ENCODE data around the gene SNN. TPM values are rescaled to one million over a fixed set of nuclear protein-coding genes. Genes with fewer than 3 reads are reported as not detected.

The SNN gene
- total RNA-seq: 30.0 and 48.4 TPM in 2 replicates

DNA sequence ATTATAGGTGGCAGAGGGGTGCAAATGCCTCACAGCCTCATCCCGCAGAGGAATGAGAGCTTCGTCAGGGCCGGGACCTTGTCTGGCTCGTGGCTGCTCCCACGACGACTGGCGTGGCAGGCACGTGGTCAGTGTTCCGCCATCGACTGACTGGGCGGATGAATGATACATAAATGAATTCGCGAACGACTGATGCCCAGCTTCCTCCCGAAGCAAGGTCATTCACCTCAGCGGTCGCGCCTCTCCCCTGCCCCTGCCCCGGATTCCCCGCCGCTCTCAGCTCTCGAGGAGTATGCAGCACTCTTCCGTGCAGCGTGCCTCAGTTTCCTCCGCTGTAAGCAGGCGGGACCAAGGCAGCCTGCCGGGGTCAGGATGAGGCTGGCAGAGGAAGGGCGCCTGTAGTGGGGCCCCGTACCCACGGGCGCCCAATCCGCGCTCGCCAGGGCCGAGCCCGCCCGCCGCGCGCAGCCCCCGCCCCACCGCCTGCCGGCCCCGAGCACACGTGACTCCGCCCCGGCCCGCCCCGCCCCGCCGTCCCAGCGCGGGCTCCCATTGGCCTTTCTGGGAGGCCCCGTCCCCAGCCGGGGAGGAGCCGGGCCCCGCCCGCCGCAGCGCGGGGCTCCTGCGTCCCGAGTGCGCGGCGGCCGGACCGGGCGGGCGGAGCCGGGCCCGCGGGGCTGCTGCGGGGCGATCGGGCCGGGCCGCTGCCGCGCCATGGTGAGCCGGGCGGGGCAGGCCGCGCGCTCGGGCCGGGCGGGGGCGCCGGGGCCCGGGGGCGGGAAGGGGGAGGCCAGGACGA, at the start of gene SNN:
Gene SNN (plus strand): TSS at position 632 of the 799 bp plus-strand sequence. CDS start 7,605 bp downstream, outside the sequence.
- DNase-seq (ENCODE audit: extremely low read depth, low read depth, low spot score): no peak

DNA sequence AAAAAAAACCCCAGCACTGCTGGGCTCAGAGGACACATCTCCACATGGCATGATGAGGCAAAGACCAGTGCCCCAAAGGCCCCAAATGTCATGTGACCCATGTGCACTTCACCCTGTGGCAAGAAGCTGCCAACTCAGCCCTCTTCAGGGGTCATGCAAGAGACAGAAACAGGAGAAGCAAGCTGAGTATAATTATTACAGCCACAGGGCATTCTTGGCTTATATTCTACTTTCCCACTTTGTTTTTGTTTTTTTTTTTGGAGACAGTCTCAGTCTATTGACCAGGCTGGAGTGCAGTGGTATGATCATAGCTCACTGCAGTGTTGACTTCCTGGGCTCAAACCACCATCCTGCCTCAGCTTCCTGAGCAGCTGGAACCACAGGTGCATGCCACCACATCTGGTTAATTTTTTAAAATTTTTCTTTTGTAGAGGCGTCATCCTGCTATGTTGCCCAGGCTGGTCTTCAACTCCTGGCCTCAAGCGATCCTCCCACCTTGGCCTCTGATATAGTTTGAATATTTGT, 48.9 kb upstream of the SNN start:
- no peak for DNase-seq (ENCODE audit: extremely low read depth, low read depth, low spot score)

DNA sequence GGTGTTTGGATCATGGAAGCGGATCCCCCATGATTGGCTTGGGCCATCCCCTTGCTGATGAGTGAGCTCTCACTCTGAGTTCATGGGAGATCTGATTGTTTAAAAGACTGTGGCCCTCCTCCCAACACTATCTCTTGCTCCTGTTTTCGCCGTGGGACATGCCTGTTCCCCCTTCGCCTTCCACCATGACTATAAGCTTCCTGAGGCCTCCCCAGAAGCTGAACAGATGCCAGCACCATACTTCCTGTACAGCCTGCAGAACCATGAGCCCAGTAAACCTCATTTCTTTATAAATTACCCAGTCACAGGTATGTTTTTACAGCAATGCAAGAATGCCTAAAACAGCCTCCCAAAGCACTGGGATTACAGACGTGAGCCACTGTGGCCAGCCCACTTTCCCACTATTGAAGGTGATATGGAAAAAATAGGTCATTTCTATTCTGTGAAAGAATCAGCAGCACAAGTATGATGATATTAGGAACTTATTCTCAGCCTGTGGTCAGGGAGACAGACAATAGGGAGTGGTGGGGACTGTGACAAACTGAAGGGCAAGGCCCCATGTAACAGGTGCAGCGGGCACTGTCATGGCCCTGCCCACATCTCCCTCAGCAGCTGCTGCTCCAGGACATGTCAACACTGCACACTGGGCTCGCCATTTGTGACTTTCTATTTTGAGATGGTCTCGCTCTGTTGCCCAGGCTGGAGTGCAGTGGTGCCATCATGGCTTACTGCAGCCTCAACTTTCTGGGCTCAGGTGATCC, 47.8 kb upstream of the SNN start:
- no peak for DNase-seq (ENCODE audit: extremely low read depth, low read depth, low spot score)

DNA sequence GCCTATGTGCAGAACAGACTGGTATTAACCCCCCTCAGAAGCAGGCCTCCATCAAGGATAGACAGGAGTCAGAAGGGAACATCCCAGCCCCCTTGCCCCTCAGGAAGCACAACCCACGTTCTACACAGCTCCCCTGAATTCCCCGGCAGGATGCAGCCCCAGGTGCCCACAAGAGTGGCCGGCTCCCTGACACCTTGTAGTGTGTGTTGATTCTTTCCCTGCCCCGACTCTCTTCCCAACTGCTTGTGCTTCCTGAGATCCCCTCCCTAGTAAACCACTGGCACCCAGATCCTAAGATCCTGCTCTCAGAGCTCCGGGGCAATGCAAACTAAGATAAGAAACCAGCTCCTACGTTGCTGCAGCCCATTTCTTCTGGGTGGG, 46.7 kb upstream of the SNN start:
- no peak for DNase-seq (ENCODE audit: extremely low read depth, low read depth, low spot score)

DNA sequence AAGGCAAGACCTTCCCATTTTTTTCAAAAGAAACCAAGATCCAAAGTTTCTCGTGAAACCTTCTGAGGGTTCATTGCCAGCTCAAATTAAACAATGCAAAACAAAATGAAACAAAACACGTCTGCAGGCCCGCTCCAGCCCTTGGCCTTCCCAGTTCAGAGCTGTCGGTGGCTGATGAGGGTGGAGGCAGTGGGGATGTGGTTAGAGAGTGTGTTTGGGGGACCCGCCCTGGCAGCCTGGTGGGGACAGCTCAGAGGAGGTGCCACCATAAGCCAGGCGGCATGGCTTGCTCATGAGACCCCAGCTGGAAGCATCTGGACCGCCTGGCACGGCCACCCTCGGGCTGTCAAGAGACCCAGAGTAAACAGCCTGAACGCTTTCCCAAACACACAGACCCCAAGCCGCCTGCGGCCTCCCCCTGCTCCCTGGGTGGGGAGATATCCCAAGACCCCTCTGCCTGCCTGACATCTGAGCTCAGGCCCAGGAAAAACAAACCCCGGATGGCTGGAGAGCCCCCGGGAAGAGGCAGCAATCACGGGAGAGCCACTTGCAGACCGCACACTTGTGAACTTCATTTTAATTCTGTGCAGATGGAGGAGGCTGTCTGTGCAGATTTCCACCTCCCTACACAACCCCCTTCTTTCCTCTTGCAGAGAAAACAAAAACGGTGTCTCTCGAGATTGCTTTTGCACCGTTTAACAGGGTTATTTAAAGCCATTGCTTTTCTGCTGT, 46.2 kb upstream of the SNN start:
- DNase-seq (ENCODE audit: extremely low read depth, low read depth, low spot score): no peak

DNA sequence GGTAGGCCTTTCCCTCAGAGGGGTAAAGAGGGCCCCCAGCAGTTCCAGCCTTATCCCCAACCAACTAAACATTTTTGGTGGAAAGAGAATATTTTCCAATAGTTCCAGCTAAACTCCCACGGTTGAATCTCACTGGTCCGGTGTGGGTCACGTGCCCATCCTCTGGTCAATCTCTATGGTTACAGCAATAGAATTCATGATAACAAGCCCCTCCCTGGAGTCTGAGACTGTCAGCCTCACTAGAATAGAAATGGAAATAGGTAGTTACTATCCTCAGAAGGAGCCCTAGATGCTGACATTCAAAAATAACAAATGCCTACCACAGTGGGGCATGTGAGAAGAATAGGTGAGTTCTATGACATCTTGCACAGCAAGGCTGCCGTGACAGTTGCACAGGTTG, 44.0 kb upstream of the SNN start:
- DNase-seq (ENCODE audit: extremely low read depth, low read depth, low spot score): no peak

DNA sequence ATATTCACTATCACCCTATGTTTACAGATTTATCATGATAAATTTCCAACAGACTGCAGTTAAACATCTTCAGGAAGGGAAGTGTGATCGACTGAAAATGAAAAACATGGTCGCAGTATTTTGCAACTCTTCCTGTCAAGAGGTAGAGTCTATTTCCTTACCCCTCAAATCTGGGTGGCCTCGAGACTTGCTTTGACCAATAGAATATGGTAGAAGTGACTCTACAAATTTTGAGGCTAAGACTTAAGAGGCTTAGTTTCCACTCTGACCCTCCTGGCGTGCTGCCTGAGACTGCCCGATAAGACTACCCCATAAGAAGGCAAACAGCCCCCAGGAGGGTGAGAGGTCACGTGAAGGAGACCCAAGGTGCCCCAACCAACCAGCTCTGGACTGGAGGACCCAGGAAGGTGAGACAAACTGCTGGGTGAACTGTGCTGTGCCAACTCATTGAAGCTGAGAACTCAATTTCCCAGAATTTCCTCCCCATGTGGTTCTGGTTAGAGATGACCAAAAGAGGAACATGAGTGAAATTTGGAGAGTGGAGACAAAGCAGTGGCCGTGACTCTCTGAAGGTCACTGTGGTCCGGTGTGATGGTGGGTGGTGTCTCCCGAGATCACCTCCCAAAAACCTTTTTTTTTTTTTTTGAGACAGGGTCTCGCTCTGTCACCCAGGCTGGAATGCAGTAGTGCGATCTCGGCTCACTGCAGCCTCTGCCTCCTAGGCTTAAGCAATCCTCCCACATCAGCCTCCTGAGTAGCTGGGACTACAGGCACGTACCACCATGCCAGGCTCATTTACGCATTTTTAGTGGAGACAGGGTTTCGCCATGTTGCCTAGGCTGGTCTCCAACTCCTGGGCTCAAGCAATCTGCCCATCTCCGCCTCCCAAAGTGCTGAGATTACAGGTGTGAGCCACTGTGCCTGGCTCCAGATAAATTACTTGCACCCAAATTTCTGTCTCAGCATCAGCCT, 43.3 kb upstream of the SNN start:
- no peak for DNase-seq (ENCODE audit: extremely low read depth, low read depth, low spot score)

DNA sequence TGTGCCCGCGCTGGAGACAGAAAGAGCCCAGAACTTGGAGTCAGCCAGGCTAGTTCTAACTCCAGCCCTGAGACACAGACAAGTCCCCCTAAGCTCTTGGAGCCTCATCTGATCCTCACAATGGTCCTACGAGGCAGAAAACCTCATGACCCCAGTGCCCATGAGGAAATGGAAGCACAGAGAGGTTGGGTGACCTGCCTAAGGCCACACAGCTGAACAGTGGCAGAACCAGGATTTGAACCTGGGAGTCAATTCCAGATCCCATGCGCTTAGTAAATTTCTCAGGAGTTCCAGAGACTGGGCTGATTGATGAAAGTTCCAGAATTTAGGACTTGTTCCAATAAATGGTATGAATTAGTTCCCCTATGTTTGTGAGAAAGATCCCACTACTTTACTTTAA, 42.5 kb upstream of the SNN start:
- DNase-seq (ENCODE audit: extremely low read depth, low read depth, low spot score): no peak

DNA sequence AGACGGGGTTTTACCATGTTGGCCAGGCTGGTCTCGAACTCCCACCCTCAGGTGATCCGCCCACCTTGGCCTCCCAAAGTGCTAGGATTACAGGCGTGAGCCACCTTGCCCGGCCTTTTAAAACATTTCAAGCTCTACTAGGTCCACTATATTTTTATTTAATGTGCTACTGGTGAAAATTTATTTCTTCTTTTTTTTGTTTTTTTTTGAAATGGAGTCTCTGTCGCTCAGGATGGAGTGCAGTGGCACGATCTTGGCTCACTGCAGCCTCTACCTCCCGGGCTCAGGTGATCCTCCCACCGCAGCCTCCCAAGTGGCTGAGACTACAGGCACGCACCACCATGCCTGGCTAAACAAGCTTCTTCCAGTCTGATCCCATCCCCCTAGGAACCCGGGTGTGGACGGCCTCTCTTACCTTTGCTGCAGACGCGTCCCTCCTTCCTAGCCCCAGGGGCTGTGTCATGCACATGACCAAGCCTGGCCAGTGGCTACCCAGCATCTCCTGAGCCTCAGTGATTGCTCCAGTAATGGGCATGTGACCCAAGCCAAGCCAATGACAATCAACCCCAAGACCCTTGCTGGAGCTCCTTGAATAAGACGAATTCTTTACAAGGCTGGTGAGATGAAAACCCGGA, 41.5 kb upstream of the SNN start:
- DNase-seq (ENCODE audit: extremely low read depth, low read depth, low spot score): no peak

DNA sequence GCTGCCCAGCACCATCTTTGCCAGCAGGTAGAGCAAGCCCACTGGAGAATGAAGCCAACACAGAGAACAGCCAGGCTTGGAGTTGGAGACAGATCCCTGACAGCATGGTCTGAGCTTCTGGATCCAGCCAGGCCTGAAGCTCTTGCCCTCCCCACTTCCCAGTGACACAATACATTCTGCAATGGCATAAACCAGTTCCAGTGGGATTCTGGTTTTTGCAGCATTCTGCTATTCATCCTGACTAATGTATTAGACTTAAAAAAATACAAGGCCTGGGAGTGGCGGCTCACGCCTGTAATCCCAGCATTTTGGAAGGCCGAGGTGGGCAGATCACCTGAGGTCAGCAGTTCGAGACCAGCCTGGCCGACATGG, 41.0 kb upstream of the SNN start:
- DNase-seq (ENCODE audit: extremely low read depth, low read depth, low spot score): no peak

DNA sequence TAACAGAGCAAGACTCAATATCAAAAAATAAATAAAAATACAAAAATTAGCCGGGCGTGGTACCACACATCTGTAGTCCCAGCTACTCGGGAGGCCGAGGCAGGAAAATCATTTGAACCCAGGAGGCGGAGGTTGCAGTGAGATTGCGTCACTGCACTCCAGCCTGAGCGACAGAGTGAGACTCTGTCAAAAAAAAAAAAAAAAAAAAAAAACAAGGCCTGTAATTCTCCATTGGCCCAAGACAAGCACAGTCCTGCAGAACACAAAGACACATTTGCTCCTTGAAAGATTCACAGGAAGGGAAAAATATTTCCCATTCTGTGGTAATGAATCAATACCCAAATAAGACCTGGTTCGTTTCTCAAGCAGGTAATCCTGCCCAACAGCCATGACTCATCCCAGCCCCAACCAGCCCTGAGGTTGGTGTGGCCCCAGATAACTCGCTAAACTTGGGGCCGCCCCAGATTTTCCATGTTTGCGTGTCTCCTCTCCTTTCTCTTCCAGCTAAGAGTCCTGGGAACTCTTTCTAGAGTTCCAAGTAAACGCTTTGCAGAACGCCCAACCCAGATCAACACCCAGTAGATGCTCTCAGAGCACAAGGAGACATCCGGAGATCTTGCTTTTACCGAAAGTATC, 40.3 kb upstream of the SNN start:
- no peak for DNase-seq (ENCODE audit: extremely low read depth, low read depth, low spot score)

DNA sequence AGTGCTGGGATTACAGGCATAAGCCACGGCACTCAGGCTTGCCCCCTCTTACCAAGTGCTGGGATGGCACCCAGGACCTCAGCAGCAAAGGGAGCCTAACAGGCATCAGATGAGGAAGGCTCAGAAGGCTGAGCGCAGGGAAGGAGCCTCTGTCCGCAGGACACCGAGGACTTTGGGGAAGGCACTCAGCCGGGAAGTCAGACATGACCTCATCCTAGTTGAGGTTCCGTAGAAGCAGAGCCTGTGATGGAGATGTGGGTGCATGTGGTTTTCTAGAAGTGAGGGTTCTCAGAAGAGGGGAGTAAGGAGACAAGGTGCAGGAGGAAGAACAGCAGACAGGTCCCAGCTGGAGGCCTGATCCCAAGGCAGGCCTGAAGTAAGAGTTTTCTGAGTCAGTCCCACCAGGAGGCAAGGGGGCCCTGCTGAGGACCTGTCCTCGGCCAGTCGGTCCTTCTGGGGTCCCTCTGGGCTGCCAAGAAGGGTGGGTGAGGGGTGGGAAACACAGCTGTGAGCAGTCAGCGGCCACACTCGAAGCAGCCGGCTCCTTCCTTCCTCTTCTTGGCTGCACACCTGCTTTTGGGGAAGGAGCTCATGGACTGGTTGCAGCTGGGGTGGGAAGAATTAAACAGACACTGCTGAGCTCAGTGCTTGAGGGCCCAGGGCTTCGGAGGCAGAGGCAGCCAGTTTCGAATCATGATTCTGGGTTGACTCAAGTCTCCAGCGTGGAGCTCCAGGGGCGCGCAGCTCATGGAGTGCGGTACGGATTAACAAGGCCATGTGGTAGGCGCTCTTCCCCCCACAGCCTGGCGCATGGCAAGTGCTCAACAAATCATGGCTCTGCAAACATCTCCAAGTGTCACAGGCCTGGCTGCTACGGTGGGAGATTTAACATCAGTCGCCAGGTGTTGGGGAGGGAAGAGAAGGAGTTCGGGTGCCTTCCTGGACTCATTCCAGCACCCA, 38.9 kb upstream of the SNN start:
- no peak for DNase-seq (ENCODE audit: extremely low read depth, low read depth, low spot score)

DNA sequence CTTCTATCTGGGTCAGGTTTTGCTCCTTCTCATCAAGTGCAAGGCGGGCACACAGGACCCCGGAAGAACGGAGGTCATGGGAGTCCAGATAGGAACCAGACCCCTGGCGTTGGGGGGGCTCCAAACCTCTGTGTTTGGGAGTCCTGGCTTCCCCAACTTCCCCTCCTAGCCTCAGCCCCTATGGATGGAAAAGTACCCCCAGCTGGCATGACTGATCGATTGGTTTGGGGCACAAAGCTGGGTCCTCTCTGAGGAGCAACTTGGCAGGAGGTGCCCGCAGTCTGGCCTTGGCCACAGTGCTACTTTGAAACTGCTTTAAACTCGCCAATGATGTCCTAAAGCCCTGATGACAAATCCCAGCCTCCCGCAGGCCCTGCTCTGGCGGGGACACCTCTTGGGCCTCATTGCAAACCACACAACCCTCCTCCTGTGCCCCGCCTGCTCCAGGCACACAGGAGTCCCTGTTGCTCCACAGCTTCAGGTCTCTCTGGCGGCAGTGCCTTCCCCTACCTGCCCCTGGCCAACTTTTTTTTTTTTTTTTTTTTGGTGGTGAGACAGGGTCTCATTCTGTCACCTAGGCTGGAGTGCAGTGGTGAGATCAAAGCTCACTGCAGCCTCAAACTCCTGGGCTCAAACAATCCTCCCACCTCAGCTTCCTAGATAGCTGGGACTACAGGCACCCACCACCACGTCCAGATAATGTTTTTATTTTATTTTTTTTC, 38.0 kb upstream of the SNN start:
- no peak for DNase-seq (ENCODE audit: extremely low read depth, low read depth, low spot score)

DNA sequence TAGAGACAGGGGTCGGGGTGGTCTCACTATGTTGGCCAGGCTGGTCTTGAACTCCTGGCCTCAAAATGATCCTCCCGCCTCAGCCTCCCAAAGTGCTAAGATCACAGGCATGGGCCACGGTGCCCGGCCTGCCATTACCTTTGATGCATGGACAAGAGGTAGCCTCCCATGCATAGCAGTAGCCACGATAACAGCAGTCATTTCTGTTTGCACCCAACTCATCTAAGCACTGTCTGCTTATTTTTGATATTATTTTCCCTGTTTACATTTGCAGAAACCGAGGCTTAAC, 37.5 kb upstream of the SNN start:
- no peak for DNase-seq (ENCODE audit: extremely low read depth, low read depth, low spot score)

DNA sequence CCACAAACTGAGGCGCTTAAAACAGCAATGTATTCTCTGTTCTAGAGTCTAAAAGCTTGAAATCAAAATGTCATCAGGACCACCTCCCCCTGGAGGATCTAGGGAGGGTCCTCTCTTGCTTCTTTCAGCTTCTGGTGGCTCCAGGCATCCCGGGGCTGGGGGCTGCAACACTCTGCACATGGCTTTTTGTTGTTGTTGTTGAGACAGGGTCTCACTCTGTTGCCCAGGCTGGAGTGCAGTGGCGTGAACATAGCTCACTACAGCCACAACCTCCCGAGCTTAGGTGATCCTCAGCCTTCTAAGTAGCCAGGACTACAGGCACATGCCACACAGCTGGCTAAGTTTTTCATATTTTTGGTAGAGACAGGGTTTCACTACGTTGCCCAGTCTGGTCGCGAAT, 37.0 kb upstream of the SNN start:
- no peak for DNase-seq (ENCODE audit: extremely low read depth, low read depth, low spot score)

DNA sequence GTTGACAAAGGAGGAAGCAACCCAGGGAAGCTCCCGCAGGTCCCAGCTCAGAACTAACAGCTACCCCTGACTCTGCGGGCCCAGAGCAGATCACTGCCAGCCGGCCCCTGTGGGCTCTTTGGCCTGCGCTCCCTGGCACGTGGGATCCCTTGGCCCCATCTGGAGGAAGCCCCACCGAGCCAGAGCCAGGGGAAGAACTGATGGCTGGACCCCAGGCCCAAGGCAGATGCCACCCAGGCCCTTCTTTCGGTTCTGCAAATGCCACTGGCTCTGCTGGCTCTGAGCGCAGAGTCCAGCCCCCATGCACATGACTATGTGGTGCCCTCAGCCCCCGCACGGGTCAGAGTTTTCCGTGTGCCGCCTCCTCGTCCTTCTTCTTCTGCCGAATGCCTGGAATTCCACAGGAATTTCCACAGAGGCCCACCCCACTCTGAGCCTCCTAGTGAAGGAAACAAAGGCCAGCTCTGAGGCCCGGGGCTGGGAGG, 35.8 kb upstream of the SNN start:
- DNase-seq (ENCODE audit: extremely low read depth, low read depth, low spot score): no peak

DNA sequence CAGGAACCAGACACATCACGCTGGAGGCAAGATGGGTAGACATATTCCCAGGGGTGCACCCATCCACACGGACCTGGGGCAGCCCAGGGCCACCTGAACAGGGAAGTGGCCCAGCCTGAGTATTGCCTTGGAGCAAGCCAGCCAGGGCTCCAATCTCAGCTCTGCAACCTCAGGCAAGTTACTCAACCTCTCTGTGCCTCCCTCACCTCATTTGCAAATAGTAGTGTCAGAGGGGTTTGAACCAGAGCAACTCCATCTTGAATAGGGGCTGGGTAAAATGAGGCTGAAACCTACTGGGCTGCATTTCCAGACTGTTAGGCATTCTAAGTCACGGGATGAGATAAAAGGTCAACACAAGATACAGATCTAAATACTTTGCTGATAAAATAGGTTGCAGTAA, 35.1 kb upstream of the SNN start:
- no peak for DNase-seq (ENCODE audit: extremely low read depth, low read depth, low spot score)

DNA sequence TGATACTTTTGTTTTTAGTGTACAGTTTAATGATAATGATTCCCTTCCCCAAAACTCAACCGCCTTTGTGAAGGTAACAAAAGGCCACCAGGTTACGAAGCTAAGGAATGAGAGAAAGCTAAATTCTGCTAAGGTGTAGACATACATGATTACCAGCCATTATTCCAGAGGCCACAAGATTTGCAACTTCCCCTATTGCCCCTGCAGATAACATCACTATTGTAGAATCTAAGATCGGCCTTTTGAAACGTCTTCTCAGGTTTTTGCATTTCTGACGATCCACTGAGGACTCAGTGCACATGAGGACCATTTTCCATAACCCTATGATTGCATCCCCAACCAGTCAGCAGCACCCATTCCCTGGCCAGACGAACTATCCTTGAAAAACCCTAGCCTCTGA, 33.9 kb upstream of the SNN start:
- DNase-seq (ENCODE audit: extremely low read depth, low read depth, low spot score): no peak

All from glomerular endothelial cell (primary cell).